ENCODE data around the gene EVX2. TPM values are rescaled to one million over a fixed set of nuclear protein-coding genes. Genes with fewer than 3 reads are reported as not detected.

EVX2 gene
- total and polyA plus RNA-seq, 12 donors: not detected

GRCh38 chr2:176126929-176127773 lies 43.4 kb upstream of the EVX2 start:
- Histone ChIP-seq H3K4me1 (replicated peaks in 1 of 2) (peaks cover 4 to 17% of the 10 kb centered on the region in 2 donors), H3K27ac (no peak overlapping the region), H3K27me3 (no peaks in the 10 kb centered on the region), H3K9me3 (replicated peaks in 1 of 3) (no peaks in the 10 kb centered on the region), H3K36me3 (replicated peaks in 1 of 2) (no peaks in the 10 kb centered on the region), H3K4me3 (peak overlapping the region in 1 of 4 donors; percentile 1)
- intact Hi-C loops (cut with DNase I): loop anchor here (5.0 to 10.0 kb wide), 6 partner anchors 330 to 1025 kb away; no protein-coding TSS in a partner anchor
- 10 to 14% (median 12%) methylated on average over 13 of the region's 13 CpGs for WGBS, 4 donors
- TF ChIP-seq POLR2A (IDR thresholded peaks at IDR 0.05) (no peak), CTCF (IDR thresholded peaks at IDR 0.05) (peak; percentile 83 to 99 (median 91))
- peak in 6 of 7 donors; percentile 74 to 91 (median 79) for DNase-seq

GRCh38 chr2:176125772-176126054 lies 42.0 kb upstream of the EVX2 start:
- no peak overlapping the region for H3K4me3 ChIP-seq
- H3K27me3 ChIP-seq: peaks cover 9% of the 10 kb centered on the region
- peak in 1 of 7 donors; percentile 14 for DNase-seq
- H3K27ac ChIP-seq: no peak overlapping the region
- no peaks in the 10 kb centered on the region for H3K36me3 ChIP-seq (replicated peaks in 1 of 2)
- 73 to 81% (median 74%) methylated on average over 6 of the region's 6 CpGs for WGBS, 4 donors
- intact Hi-C loops (cut with DNase I): loop anchor here (5.0 to 10.0 kb wide), 6 partner anchors 332 to 1027 kb away; no protein-coding TSS in a partner anchor
- H3K4me1 ChIP-seq (replicated peaks in 1 of 2): peaks cover 0 to 17% of the 10 kb centered on the region in 2 donors
- H3K9me3 ChIP-seq (replicated peaks in 1 of 3): no peaks in the 10 kb centered on the region
- TF ChIP-seq CTCF (IDR thresholded peaks at IDR 0.05) (no peak), POLR2A (IDR thresholded peaks at IDR 0.05) (no peak)

GRCh38 chr2:176124947-176125771 lies 41.4 kb upstream of the EVX2 start:
- intact Hi-C loops (cut with DNase I): loop anchor here (5.0 to 10.0 kb wide), 6 partner anchors 332 to 1027 kb away; no protein-coding TSS in a partner anchor
- H3K36me3 ChIP-seq (replicated peaks in 1 of 2): no peaks in the 10 kb centered on the region
- peak overlapping the region in 1 of 5 donors; percentile 9 for H3K27ac ChIP-seq
- peaks cover 0 to 17% of the 10 kb centered on the region in 2 donors for H3K4me1 ChIP-seq (replicated peaks in 1 of 2)
- no peaks in the 10 kb centered on the region for H3K9me3 ChIP-seq (replicated peaks in 1 of 3)
- no peak for DNase-seq
- TF ChIP-seq CTCF (IDR thresholded peaks at IDR 0.05): no peak
- no peak for TF ChIP-seq POLR2A (IDR thresholded peaks at IDR 0.05)
- WGBS, 4 donors: 67 to 84% (median 76%) methylated on average over 7 to 9 of the region's 9 CpGs
- H3K4me3 ChIP-seq: no peak overlapping the region
- peaks cover 12% of the 10 kb centered on the region for H3K27me3 ChIP-seq

Data from adrenal gland (tissue), 12 donors.